GM21528 (cell line): Measurements from ENCODE around the gene PLCD4.

Source experiments
- ATAC-seq: cut with Tn5 transposase; IDR thresholded peaks from one replicate; pipeline ENCODE4 v1.9.1; 2021; ENCODE audit warnings: mild to moderate bottlenecking, moderate library complexity; ENCODE audit not compliant: unreplicated experiment, low FRiP score

Gene PLCD4

DNA sequence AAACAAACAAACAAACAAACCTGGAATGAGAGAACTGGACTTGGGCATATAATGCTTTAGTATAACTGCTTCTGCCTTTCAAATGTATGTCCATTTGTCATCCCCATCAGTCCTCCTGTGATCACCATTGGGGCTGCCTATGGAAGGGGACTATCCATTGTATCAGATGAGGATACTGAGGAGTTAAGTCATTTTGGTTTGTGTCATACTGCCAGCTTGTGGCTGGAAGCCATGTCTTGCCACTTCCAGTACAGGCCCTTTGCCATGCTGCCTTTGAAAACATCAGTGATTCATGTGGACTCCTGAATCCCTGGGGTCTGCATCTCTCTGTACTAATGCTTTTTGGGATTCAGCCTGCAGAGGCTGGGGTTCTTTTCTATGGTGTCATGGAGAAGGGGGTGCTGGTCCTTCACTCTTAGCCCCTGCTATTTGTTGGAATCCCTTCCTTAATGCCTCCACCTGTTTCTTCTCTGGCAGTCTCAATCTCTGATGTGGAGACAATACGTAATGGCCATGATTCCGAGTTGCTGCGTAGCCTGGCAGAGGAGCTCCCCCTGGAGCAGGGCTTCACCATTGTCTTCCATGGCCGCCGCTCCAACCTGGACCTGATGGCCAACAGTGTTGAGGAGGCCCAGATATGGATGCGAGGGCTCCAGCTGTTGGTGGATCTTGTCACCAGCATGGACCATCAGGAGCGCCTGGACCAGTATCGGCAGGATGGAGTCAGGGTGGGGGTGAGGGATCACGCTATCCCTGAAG lies 10.6 kb downstream of the PLCD4 start:
- ATAC-seq: no peak

DNA sequence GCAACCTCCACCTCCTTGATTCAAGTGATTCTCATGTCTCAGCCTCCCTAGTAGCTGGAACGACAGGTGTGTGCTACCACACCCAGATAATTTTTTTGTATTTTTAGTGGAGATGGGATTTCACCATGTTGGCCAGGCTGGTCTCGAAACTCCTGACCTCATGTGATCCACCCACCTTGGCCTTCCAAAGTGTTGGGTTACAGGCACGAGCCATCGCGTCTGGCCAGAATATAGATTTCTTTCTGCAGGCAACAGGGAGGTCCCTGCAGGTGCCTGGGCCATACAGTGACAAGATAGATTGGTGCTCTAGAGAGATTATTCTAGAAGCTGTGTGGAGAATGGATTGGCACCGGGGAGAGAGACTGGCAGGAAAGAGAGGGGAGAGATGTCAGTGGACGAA lies 13.3 kb downstream of the PLCD4 start:
- ATAC-seq: no peak

DNA sequence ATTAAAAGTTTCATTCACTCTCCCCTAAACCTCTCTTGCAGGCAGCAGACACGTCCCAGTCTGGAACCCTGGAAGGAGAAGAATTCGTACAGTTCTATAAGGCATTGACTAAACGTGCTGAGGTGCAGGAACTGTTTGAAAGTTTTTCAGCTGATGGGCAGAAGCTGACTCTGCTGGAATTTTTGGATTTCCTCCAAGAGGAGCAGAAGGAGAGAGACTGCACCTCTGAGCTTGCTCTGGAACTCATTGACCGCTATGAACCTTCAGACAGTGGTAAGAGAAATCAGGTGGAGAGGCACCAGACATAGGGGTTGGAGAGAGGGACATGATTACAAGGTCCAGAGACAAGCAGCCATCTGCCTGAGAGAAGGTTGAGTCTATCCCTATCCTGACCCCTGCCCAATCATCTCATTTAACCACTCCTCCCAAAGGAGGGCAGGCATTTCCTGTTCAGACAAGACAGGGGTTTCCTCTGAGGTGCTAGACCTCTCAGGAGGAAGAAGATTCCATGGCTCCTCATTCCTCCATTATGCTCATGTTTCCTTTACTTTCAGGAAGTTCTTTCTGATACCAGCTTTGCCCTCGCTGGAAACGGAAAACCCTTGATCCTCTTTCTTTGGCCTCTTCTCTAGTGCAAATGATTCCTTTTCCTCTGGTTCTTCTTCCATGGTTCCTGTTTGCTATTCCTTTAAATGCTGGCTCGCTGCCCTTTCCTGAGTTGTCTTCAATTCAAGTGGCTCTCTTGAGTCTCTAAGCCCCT lies 15.1 kb downstream of the PLCD4 start:
- ATAC-seq: no peak

DNA sequence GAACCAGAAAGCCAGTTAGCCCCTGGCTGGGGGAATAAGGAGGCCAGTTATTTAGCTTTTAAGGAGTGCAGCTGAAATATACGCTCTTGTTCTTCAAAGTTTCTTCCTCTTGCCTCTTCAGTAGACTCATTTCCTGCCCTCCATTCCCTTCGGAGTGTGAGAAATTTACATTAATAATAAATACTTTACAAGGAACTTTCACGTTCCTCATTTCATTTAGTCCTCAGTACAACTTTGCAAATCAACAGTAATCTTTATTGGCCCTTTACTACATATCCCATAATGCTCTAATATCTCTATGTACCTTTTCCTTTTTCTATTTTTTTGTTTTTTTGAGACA lies 15.6 kb downstream of the PLCD4 start:
- ATAC-seq: no peak

DNA sequence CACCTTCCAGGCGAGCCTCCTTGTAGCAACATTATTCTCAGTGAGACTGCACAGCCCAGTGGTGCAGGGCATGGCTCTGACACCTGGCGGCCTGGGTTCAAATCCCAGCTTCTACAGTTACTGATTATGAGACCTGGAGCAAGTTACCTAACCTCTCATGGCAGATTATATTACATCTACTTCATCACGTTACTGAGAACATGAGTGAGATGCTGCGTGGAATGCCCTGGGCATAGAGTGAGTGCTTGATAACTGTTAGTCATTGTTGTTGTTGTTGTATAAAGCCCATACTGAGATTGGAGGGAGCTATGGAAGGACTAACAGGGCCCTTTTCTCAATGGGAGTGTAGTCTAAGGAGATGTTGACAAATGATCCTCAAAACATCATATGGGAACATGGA lies 18.7 kb downstream of the PLCD4 start:
- no peak for ATAC-seq

DNA sequence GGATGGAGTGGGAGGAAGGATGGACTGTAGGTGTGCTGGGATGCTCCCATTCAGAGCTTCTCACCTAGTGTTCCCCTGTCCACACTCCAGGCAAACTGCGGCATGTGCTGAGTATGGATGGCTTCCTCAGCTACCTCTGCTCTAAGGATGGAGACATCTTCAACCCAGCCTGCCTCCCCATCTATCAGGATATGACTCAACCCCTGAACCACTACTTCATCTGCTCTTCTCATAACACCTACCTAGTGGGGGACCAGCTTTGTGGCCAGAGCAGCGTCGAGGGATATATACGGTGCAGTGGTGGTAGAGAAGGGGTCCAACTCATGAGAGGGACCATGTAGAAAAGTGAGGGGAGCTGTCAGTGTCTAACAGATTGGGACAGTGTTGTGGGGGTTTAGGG lies 20.2 kb downstream of the PLCD4 start:
- ATAC-seq: no peak

DNA sequence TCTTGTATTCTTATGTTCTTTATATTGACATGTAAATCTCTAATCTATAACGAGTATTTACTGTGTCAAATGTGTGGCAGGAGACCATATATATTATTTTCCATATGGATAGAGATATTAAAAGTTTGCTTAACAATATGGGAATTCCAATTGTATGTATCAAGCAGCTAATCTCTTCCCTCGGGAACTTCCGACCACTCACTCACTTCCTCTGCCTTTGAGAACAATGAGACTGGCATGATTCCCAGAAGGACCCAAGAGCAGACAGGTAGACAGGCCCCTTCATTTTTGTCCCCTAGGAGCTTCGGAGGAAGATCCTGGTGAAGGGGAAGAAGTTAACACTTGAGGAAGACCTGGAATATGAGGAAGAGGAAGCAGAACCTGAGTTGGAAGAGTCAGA lies 24.1 kb downstream of the PLCD4 start:
- ATAC-seq: no peak

DNA sequence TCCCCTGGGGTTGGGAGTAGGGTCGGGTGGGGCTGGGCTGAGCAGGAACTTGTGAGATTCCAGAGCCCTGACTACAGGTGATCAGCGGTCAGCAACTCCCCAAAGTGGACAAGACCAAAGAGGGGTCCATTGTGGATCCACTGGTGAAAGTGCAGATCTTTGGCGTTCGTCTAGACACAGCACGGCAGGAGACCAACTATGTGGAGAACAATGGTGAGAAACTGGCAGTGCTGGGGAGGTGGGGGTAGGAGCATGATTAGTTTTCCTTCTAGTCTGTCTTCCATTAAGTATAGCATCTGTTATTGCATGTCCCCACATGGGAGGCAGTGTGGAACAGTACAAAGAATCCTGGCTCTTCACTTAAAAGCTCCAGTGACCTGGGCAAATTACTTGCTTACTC lies 28.0 kb downstream of the PLCD4 start:
- ATAC-seq: no peak

DNA sequence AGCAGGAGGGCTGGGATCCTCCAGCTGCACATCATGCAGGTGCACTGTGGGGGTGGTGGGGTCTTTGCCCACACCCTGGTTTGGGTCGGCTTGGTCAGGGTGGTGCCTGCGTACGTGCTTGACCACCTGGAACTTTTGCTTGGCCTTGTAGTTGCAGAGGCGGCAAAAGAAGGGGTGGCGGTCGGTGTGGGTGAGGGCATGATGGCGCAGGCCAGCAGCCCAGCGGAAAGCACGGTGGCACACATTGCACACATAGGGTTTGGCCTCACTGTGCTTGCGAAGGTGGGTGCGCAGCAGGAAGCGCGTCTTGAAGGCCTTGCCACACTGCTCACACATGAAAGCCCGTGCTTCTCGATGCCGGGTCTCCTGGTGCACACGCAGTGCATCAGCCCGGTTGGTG lies 30.7 kb downstream of the PLCD4 start:
- no peak for ATAC-seq

DNA sequence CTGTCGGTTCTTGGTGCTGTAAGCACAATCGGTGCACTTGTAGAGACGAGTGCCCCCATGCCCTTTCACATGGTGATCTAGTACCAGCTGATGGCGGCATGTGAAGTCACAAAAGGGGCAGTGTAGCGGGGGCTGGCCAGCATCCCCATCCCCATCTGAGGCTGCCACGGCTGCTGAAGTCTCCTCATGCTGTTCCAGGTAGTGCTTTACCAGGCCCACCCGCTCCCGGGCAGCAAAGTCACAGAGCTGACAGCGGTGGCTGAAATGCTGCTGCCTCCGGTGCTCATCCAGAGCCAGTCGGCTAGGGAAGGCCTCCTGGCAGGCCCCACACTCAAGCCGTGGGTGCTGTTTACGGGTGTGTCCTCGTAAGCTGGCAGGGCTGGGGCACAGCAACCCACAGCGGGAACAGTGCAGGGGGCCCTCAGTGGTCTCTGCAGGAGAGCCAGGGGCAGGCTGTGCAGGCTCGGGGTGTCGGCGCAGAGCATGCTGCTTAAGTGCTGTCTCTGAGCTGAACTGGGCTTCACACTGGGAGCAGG lies 34.5 kb downstream of the PLCD4 start:
- ATAC-seq: no peak

DNA sequence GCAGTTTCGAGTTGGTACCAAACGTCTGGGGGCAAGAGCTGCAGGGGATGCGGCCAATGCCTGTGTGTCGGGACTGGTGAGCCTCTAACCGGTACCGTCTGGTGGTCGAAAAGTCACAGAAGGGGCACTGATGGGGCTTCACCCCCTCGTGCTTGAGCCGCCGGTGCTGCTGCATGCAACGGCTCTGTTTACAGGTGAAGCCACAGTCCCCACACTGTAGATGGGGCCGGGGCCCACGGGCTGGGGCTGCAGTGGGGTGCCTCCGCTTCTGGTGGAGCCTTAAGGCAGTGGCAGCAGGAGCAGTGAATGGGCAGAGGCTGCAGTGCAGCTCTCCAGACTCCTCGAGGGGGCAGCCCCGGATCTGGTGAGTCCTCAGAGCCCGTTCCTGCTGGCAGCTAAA lies 35.1 kb downstream of the PLCD4 start:
- no peak for ATAC-seq

DNA sequence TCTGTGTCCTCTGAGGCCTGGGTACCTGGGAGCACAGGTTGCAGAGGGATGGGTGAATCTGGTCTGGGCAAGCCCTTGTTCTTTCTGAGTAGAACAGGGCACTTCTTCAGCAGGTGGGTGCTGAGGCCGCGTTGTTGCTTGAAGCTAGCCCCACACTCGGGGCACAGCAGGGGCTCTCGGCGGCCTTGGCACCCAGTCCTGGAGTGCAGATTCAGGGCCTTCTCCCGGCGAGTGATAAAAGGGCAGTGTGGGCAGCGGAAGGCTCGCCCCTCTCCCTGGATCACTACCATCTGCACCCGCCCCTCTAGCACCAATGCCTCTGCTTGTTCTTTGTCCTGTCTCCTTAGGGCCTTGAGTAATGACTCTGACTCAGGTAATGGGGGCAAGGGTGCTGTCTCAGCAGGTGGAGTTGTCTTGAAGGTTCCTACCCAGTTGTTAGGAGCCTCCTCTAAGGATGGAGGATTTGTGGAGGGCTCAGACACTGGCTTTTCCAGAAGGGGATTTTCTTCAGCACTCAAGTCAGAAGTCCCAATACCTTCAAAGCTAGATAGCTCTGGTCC lies 36.1 kb downstream of the PLCD4 start:
- ATAC-seq: no peak

DNA sequence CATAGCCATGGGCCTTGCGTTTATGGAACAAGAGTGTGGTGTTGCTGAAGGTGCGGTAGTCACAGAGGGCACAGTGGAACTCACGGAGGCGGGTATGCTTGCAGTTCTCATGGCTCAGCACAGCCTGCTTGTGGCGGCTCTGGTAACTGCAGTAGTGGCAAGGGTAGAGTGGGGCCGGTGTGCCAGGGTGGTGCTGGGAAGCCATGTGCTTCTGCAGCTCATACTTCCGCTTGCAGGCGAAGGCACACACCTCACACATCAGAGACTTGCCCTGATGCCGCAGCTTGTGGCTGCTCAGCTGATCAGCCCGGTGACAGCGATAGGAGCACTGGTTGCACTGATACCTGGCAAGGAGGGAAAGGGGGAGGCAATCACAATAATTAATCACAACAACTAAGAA lies 37.0 kb downstream of the PLCD4 start:
- no peak for ATAC-seq

DNA sequence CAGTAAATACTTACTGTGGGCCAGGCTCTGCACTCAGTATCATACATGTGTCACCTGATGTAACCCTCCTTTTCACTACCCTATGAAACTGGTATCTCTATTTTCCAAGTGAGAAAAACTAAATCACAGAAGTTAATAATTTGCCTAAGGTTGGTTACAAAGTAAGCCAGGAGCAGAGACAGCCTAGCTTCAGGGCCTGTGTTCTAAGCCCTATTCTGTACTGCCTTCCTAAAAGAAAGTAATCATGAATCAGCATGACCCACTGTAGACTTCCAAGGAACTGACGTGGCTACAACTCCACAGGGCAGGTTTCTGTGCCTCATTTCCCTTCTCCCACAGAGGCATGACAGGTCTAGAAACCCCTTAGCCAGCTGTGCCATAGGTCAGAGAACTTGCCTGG lies 37.4 kb downstream of the PLCD4 start:
- ATAC-seq: no peak

DNA sequence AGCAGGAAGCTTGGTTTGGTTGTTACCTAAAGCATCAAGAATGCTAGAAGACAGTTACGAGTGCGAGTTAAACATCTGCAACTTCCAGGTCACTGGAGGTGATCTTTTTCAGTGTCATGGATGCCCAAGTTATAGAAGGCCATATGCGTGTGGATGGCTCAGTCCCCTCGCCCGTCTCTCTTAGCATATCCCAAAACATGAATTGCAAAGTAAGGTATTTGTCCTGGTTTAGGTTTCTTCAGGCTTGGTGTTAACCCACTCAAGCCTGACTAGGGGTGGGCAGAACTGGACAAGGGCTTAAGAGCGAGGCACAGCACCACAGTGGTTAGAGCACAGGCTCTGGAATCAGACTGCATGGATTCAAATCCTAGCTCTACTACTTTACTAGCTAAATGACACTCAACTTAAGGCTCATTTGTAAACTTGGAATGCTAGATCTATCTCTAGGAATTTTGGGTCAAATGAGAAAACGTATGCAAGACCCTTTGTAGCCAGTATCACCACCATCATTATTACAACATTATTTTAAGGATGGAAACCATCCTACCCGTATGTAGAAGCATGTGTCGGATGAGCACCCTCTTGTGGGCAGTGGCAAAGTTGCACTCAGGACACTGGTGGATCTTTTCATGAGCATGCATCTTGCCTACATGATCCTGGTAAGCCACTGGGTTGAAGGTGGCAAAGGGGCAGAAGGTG lies 40.5 kb downstream of the PLCD4 start:
- ATAC-seq: no peak

DNA sequence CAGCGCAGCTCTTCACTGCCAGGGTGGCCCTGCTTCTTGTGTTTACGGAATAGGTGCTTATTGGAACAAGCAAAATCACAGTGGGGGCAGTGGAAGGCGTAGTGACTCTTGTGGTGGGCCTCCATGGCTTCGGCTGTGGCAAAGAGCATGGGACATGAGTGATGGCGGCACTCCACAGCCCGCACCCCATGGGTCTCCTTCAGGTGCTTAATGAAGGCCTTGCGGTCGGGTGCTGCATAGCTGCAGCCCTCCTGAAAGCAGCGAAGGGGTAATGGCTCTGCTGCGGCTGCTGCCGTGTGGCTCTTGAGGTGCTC lies 41.0 kb downstream of the PLCD4 start:
- no peak for ATAC-seq

DNA sequence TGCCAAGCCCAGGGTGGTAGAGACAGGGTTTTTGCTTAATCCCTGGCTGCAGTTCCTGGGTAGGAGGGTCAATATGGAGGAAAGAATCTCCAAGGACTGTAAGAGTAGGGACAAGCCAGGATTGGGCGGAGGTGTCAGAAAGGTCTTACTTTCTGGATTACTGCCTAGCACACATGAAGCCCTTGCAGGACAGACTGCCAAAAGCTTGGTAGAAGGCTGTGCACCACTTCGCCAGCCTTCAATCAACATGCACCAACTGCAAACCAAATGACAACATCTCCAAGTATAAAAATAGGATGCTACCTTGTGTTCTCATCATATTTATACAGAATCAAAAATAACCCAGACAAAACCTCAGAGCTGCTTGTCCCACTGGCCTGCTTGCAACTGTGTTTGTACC lies 48.1 kb downstream of the PLCD4 start:
- ATAC-seq: no peak

DNA sequence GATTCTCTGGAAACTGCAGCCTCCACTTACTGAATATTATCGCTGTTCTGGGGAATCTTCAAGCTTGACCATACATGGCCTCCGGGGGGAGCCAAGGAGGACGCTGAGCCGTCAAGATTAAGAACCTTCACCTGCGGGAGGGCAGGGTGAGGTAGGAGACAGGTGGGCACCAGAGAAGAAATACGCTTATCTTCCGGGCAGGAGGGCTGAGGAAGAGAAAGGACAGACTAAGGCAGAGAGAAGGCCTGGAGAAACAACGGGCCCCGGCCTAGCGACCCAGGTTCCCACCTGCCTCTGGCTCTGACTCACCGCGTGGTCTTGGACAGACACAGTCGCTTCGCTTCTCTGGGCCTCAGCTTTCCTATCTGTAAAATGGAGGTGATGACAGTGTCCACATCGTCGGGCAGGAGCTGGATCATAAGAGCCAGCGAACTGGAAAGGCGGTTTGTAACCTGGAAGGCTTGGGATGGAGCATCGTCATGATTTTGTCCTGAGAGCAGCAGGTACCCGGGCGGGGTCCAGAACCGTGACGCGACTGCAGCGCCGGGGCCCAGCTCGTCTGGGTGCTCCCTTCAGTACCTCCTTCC lies 51.1 kb downstream of the PLCD4 start:
- ATAC-seq: peak; percentile 40

DNA sequence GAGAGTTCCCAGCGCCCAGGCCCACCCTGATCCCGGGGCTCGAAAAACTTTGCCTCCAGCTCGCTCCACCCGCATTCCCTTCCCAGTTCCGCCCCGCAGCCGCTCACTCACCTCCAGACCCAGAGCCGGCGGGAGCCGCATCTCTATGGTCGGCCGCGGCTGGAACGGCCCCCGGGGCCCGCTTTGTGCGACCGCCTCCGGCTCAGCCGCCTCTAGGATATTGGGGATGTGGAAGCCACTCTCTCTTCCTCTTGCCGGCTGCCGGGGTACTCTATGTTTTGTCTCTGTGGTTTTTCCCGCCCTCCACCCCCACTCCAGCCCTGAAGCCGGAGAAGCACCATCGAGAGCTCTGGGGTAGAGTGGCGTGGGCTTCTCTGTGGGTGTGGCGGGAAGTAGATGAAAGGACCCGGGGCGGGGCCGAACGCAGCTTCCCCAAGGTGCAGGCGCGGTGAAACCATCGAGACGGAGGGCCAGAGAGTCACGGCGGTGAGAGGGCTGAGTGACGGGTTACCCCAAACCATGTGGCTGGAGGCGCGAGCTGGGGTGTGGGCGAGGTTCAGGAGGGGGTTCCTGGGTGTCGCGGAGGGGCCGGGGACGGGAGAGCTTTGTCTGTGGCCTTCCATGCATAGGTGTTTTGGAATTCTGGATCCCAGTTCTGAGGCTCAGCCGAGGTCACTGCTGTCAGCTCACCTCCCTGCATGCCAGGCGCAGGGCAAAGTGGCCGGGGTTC lies 51.7 kb downstream of the PLCD4 start, which contains the start of the genes BCS1L and ZNF142:
TSS of gene BCS1L (plus strand) at position 426 of the 730 bp plus-strand sequence. CDS start 1,305 bp downstream, outside the sequence.
TSS of gene ZNF142 (minus strand) at position 366 of the 730 bp plus-strand sequence. CDS start 3,194 bp downstream, outside the sequence.
- ATAC-seq: peak; percentile 93

DNA sequence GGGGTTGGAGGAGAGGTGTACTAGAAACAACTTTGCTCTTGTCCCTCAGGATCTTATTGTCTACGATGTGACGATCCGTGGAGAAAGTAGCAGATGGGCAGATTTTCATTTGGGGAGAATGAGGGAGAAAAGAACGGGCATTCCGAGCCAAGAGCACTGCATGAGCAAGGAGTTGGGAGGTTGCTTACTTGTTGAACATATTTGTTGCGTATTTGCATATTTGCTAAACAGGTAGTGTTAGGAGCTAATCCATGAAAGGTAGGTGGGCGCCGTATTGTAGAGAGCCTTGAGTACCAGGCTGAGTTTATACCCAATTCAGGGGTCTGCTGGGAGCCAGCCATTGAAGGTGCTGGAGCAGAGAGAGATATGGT lies 52.3 kb downstream of the PLCD4 start:
- no peak for ATAC-seq
